CD8-positive, alpha-beta memory T cell (primary cell): ENCODE data around the gene SHE. TPM values are rescaled to one million over a fixed set of nuclear protein-coding genes. Genes with fewer than 3 reads are reported as not detected.

ENCODE experiments used
- CTCF ChIA-PET: fragments of 350-600 bp; sonication (Branson Sonifier 250); formaldehyde crosslinking; loops from one replicate; lab custom pipeline; 2021; ENCODE audit warnings: antibody characterized with exemption; lab: Charles Lee
- POLR2A ChIA-PET: fragments of 350-600 bp; sonication (Branson Sonifier 250); formaldehyde crosslinking; loops from one replicate; lab custom pipeline; 2021; ENCODE audit warnings: antibody characterized with exemption; lab: Charles Lee
- DNase-seq, 5 donors: peaks; one replicate each; pipeline versions ENCODE4 v3.0.0 to v3.0.0-alpha.2; 2020 to 2022; ENCODE audit warnings: mixed read lengths in 1 of 5
- H3K27ac ChIP-seq: one replicate; pipeline ENCODE4 v1.7.0; 2013; ENCODE audit warnings: low read depth, mild to moderate bottlenecking, low read length, moderate library complexity
- H3K27me3 ChIP-seq: 2 replicates; pipeline ENCODE4 v1.7.0; 2013; ENCODE audit warnings: low read length, mild to moderate bottlenecking; ENCODE audit not compliant: insufficient read depth, poor library complexity, severe bottlenecking
- H3K36me3 ChIP-seq: 2 replicates; pipeline ENCODE4 v1.7.0; 2013; ENCODE audit warnings: mild to moderate bottlenecking, low read length, moderate library complexity; ENCODE audit not compliant: insufficient read depth
- H3K4me1 ChIP-seq: 2 replicates; pipeline ENCODE4 v1.7.0; 2013; ENCODE audit warnings: mild to moderate bottlenecking, low read length, moderate library complexity; ENCODE audit not compliant: insufficient read depth
- H3K4me3 ChIP-seq: 2 replicates; pipeline ENCODE4 v1.7.0; 2013; ENCODE audit warnings: mild to moderate bottlenecking, low read length
- H3K9me3 ChIP-seq: 2 replicates; pipeline ENCODE4 v1.7.0; 2013; ENCODE audit warnings: mild to moderate bottlenecking, low read length
- H3K27ac Mint-ChIP-seq, 8 donors: one replicate each; pipeline ENCODE4 v1.8.0; 2020 to 2021; ENCODE audit warnings: mixed read lengths in 8 of 8, mild to moderate bottlenecking in 6 of 8, inconsistent platforms in 3 of 8, moderate library complexity in 3 of 8
- H3K27me3 Mint-ChIP-seq, 2 donors: one replicate each; pipeline ENCODE4 v1.8.0; 2020 to 2021; ENCODE audit warnings: mixed read lengths in 2 of 2, mild to moderate bottlenecking in 1 of 2, moderate library complexity in 1 of 2
- H3K36me3 Mint-ChIP-seq, 3 donors: one replicate each; pipeline ENCODE4 v1.8.0; 2020 to 2021; ENCODE audit warnings: mixed read lengths in 3 of 3, inconsistent platforms in 1 of 3, mild to moderate bottlenecking in 1 of 3
- H3K4me1 Mint-ChIP-seq, 3 donors: one replicate each; pipeline ENCODE4 v1.8.0; 2020 to 2021; ENCODE audit warnings: mixed read lengths in 3 of 3, inconsistent platforms in 1 of 3, mild to moderate bottlenecking in 1 of 3
- H3K4me3 Mint-ChIP-seq, 7 donors: one replicate each; pipeline ENCODE4 v1.8.0; 2020 to 2021; ENCODE audit warnings: mixed read lengths in 7 of 7, mild to moderate bottlenecking in 6 of 7, moderate library complexity in 4 of 7, inconsistent platforms in 2 of 7
- H3K9me3 Mint-ChIP-seq, 5 donors: one replicate each; pipeline ENCODE4 v1.8.0; 2020 to 2022; ENCODE audit warnings: mixed read lengths in 5 of 5, mild to moderate bottlenecking in 3 of 5, moderate library complexity in 2 of 5, inconsistent platforms in 1 of 5
- polyA plus RNA-seq: library from polyadenylated mRNA; unstranded; fragments of 300-500 nt; fragmentation: Illumina TruSeq; gene quantifications from one replicate; pipeline ENCODE4 v1.2.3, GENCODE V29; 2021
- total RNA-seq, 2 experiments: library from RNA; stranded (reverse); gene quantifications; one replicate each; pipeline ENCODE4 v1.2.3, GENCODE V29; 2021

Gene SHE
- total and polyA plus RNA-seq, 3 experiments from 2014 or later = not detected

DNA sequence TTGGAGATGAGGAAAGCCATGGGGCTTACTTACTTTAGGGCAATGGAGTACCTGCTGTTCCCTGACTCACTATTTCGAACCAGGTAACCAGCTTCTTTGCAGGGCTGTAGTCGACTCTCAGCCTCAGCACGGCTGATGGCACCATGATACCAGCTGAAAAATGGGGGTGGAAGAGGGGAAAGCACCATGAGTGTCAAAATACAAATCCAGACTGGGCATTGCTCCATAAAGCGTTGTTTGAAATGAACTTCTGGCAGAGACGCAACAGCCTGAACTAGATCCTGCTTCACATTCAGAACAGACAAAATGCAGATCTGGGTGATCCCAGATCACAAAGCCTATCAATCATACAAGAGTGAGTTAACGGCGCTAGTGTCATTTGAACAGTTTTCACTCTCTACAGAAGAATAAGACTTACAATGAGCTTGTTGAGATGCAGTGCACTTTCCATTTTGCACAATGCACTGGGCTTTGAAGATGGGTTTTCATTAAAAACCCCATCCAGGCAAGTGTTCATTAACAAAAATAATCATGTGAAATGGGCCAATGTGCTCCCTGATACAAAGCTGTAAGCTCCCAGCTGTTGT lies 16.2 kb downstream of the SHE start:
- no peaks in the 10 kb centered on the region for H3K9me3 Mint-ChIP-seq
- H3K36me3 Mint-ChIP-seq = no peaks in the 10 kb centered on the region
- no peak overlapping the region for H3K27ac ChIP-seq
- H3K4me3 ChIP-seq = no peak overlapping the region
- H3K27me3 Mint-ChIP-seq = peaks cover 0 to 3% of the 10 kb centered on the region in 2 donors
- H3K27me3 ChIP-seq = no peaks in the 10 kb centered on the region
- H3K27ac Mint-ChIP-seq = no peak overlapping the region
- ChIA-PET POLR2A (no interaction called here), CTCF (interaction anchor here (0.8 kb wide), 1 partner anchor 274 kb away, joined by 3 read pairs; no protein-coding TSS in a partner anchor)
- no peak overlapping the region for H3K4me3 Mint-ChIP-seq
- no peaks in the 10 kb centered on the region for H3K9me3 ChIP-seq
- no peaks in the 10 kb centered on the region for H3K4me1 ChIP-seq
- H3K4me1 Mint-ChIP-seq = no peaks in the 10 kb centered on the region
- H3K36me3 ChIP-seq = no peaks in the 10 kb centered on the region
- DNase-seq = no peak

DNA sequence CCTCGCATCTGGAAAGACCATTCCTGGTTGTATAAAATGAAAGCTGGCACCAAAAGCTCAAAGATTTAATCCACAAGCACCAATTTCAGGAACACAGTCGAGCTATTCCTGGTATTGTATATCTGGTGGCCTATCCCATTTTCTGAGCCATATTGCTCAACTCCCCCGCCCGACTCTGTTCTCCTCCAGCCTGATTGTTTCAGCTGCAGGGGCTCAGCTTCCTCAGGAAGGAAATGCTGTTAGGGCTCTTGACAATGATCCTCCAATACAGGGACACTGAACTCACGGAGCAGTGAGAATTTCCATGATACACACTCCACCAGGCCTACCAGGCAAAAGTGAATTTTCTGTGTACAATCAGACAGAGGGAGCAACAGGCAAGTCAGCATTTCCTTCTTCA lies 17.1 kb downstream of the SHE start:
- Histone ChIP-seq H3K9me3 (no peaks in the 10 kb centered on the region), H3K27me3 (no peaks in the 10 kb centered on the region), H3K4me1 (no peaks in the 10 kb centered on the region), H3K4me3 (no peak overlapping the region), H3K27ac (no peak overlapping the region), H3K36me3 (no peaks in the 10 kb centered on the region)
- ChIA-PET CTCF (no interaction called here), POLR2A (no interaction called here)
- Mint-ChIP-seq H3K27ac (no peak overlapping the region), H3K36me3 (no peaks in the 10 kb centered on the region), H3K9me3 (no peaks in the 10 kb centered on the region), H3K4me1 (no peaks in the 10 kb centered on the region), H3K27me3 (peaks cover 0 to 3% of the 10 kb centered on the region in 2 donors), H3K4me3 (no peak overlapping the region)
- no peak for DNase-seq

DNA sequence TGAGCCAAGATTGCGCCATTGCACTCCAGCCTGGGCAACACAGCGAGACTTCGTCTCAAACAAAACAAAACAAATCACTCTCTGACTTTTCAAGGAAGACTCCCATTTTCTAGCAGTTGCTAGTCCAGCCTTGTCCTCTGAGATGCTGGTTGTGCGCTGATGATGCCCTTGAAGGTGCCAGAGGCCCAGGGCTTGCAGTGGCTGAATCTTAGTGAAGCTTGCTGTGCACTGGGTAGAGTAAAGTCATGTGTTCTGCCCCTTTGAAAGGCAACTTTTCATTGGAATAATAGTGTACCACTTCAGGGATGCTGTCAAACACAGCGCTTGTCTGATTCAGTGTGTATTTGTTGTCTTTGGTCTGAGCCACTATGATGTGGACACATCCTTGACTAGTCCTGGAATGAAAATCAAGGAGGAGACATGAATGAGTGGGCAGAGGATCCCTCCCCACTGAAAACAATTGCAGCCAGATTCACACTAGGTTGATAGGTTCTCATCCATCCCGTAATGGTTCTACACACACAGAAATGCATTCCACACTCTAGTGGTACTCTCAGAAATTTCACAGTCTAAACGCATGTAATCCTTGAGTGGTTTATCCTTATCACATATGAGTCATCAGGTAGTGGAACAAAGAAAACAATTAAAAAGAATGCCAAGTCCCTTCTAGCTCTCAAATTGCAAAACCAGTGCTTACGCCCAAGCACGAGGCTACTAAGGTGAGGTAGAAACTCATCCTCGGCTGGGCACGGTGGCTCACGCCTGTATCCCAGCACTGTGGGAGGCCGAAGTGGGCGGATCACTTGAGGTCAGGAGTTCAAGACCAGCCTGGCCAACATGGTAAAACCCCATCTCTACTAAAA lies 18.0 kb downstream of the SHE start:
- Histone ChIP-seq H3K36me3 (no peaks in the 10 kb centered on the region), H3K4me3 (no peak overlapping the region), H3K9me3 (no peaks in the 10 kb centered on the region), H3K4me1 (no peaks in the 10 kb centered on the region), H3K27me3 (no peaks in the 10 kb centered on the region), H3K27ac (no peak overlapping the region)
- CTCF ChIA-PET = no interaction called here
- peaks cover 0 to 3% of the 10 kb centered on the region in 2 donors for H3K27me3 Mint-ChIP-seq
- H3K36me3 Mint-ChIP-seq = no peaks in the 10 kb centered on the region
- no peaks in the 10 kb centered on the region for H3K9me3 Mint-ChIP-seq
- H3K27ac Mint-ChIP-seq = peak overlapping the region in 1 of 8 donors; percentile 88
- H3K4me1 Mint-ChIP-seq = peaks cover 0 to 2% (median 0%) of the 10 kb centered on the region in 3 donors
- no peak for DNase-seq
- no peak overlapping the region for H3K4me3 Mint-ChIP-seq
- POLR2A ChIA-PET = no interaction called here

DNA sequence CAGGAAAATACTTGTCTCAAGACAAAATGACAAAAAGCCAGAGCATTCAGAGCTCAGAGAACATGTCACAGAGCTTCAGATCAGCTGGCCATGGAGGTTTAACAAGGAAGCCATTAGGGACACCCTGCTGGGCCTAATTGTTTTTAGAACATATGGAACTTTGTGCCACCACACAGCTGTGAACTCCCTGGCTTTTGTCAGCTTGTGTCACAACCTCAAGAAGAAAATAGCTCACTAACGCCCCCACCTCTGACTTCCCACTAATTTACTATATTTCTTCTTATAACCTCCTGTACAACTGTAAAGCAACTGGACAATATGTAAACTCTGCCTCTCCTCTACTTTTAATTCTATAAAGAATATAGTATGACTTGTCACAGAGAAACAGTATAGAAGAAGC lies 21.2 kb downstream of the SHE start:
- POLR2A ChIA-PET = no interaction called here
- Histone ChIP-seq H3K4me1 (peaks cover 8% of the 10 kb centered on the region), H3K27ac (no peak overlapping the region), H3K4me3 (no peak overlapping the region), H3K27me3 (no peaks in the 10 kb centered on the region), H3K9me3 (no peaks in the 10 kb centered on the region), H3K36me3 (no peaks in the 10 kb centered on the region)
- H3K4me1 Mint-ChIP-seq = peaks cover 3 to 6% (median 4%) of the 10 kb centered on the region in 3 donors
- H3K36me3 Mint-ChIP-seq = no peaks in the 10 kb centered on the region
- DNase-seq = no peak
- H3K27ac Mint-ChIP-seq = peak overlapping the region in 1 of 8 donors; percentile 78
- CTCF ChIA-PET = interaction anchor here (0.5 to 3.1 kb wide), 6 partner anchors 9 to 398 kb away, joined by 3 to 23 read pairs (median 4); no protein-coding TSS in a partner anchor
- H3K4me3 Mint-ChIP-seq = no peak overlapping the region
- H3K9me3 Mint-ChIP-seq = no peaks in the 10 kb centered on the region
- peaks cover 0 to 3% of the 10 kb centered on the region in 2 donors for H3K27me3 Mint-ChIP-seq

- H3K4me3 Mint-ChIP-seq = no peak overlapping the region
- peaks cover 8% of the 10 kb centered on the region for H3K4me1 ChIP-seq
- no peak overlapping the region for H3K27ac Mint-ChIP-seq
- H3K9me3 ChIP-seq = no peaks in the 10 kb centered on the region
- no peaks in the 10 kb centered on the region for H3K36me3 ChIP-seq
- no peak overlapping the region for H3K27ac ChIP-seq
- peak in 4 of 5 donors; percentile 45 to 66 (median 60) for DNase-seq
- H3K27me3 Mint-ChIP-seq = peaks cover under 1 to 3% of the 10 kb centered on the region in 2 donors
- peaks cover 3 to 6% (median 4%) of the 10 kb centered on the region in 3 donors for H3K4me1 Mint-ChIP-seq
- ChIA-PET POLR2A (no interaction called here), CTCF (interaction anchor here (0.7 to 3.1 kb wide), 13 partner anchors 9 to 392 kb away, joined by 3 to 23 read pairs (median 4); no protein-coding TSS in a partner anchor)
- no peak overlapping the region for H3K4me3 ChIP-seq
- no peaks in the 10 kb centered on the region for H3K9me3 Mint-ChIP-seq
- H3K36me3 Mint-ChIP-seq = no peaks in the 10 kb centered on the region
- H3K27me3 ChIP-seq = no peaks in the 10 kb centered on the region
These were observed 22.3 kb downstream of the SHE start for GRCh38 chr1:154479764-154480421.

DNA sequence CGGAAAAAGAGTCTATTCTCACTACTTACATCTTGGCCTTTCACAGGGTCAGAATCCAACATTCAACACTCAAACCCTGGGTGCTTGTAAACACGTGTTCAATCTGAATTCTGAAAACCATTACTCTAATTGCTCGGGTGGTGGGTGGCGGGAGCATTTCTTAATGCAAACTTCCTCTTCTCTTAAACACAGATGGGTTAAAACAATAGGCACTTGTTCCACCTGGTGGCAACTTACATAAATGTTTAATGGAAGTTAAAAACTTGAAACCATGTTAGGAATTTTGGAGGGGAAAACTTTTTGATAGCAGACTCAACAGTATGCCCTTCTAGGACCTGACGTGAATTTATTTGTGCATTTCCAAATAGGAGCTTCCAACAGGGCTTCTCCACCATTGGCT lies 23.6 kb downstream of the SHE start:
- peak overlapping the region in 1 of 8 donors; percentile 70 for H3K27ac Mint-ChIP-seq
- no peak for DNase-seq
- H3K36me3 ChIP-seq = no peaks in the 10 kb centered on the region
- peaks cover 3 to 6% (median 4%) of the 10 kb centered on the region in 3 donors for H3K4me1 Mint-ChIP-seq
- peaks cover 2 to 3% of the 10 kb centered on the region in 2 donors for H3K27me3 Mint-ChIP-seq
- H3K4me3 ChIP-seq = no peak overlapping the region
- no peak overlapping the region for H3K27ac ChIP-seq
- POLR2A ChIA-PET = no interaction called here
- H3K27me3 ChIP-seq = no peaks in the 10 kb centered on the region
- CTCF ChIA-PET = interaction anchor here (1.2 to 3.1 kb wide), 6 partner anchors 8 to 282 kb away, joined by 4 to 23 read pairs (median 6); no protein-coding TSS in a partner anchor
- no peak overlapping the region for H3K4me3 Mint-ChIP-seq
- no peaks in the 10 kb centered on the region for H3K36me3 Mint-ChIP-seq
- H3K9me3 ChIP-seq = no peaks in the 10 kb centered on the region
- H3K4me1 ChIP-seq = peaks cover 8% of the 10 kb centered on the region
- H3K9me3 Mint-ChIP-seq = no peaks in the 10 kb centered on the region

- no peaks in the 10 kb centered on the region for H3K9me3 Mint-ChIP-seq
- Histone ChIP-seq H3K9me3 (no peaks in the 10 kb centered on the region), H3K27ac (no peak overlapping the region), H3K4me3 (no peak overlapping the region), H3K4me1 (peaks cover 8% of the 10 kb centered on the region), H3K27me3 (no peaks in the 10 kb centered on the region), H3K36me3 (no peaks in the 10 kb centered on the region)
- no peak overlapping the region for H3K27ac Mint-ChIP-seq
- no peaks in the 10 kb centered on the region for H3K36me3 Mint-ChIP-seq
- peaks cover 3 to 6% (median 4%) of the 10 kb centered on the region in 3 donors for H3K4me1 Mint-ChIP-seq
- DNase-seq = no peak
- H3K27me3 Mint-ChIP-seq = peaks cover 0 to 2% of the 10 kb centered on the region in 2 donors
- ChIA-PET POLR2A (no interaction called here), CTCF (no interaction called here)
- H3K4me3 Mint-ChIP-seq = no peak overlapping the region
These were observed 24.2 kb downstream of the SHE start for GRCh38 chr1:154478013-154478412.
